GM18498 (cell line): Measurements from ENCODE around the gene BOK.

Experiments
- ATAC-seq: cut with Tn5 transposase; IDR thresholded peaks from one replicate; pipeline ENCODE4 v1.9.1; 2021; ENCODE audit warnings: mild to moderate bottlenecking, moderate library complexity; ENCODE audit not compliant: unreplicated experiment

BOK gene

GRCh38 chr2:241618829-241619228 lies 60.3 kb downstream of the BOK start:
- no peak for ATAC-seq

GRCh38 chr2:241619597-241620418 lies 61.3 kb downstream of the BOK start:
- ATAC-seq = no peak

GRCh38 chr2:241620419-241620769 lies 61.8 kb downstream of the BOK start:
- ATAC-seq = no peak
